ENCODE results near the gene SLC6A11.

The SLC6A11 gene

GRCh38 chr3:10985181-10985580 lies 169.2 kb downstream of the SLC6A11 start:
- no peak for DNase-seq

GRCh38 chr3:10986592-10986991 lies 170.6 kb downstream of the SLC6A11 start:
- DNase-seq = no peak

- no peak for DNase-seq
These were observed 172.1 kb downstream of the SLC6A11 start for GRCh38 chr3:10988001-10988665.

- DNase-seq = no peak
These were observed 173.0 kb downstream of the SLC6A11 start for GRCh38 chr3:10988991-10989484.

Measured in activated T-cell treated with anti-CD3 and anti-CD28 coated beads for 4 hours (primary cell).